Measurements from ENCODE around the gene TSN. TPM values are rescaled to one million over a fixed set of nuclear protein-coding genes. Genes with fewer than 3 reads are reported as not detected.
A peak's percentile ranks its signal among the peaks of the same experiment; 100 is the strongest.

The TSN gene
- total and polyA plus RNA-seq, 10 of the 15 experiments (the other 5 are each of a cell fraction or from before 2014, with no cell fraction given), result 45.6 to 102 (median 59.2) TPM

GRCh38 chr2:121804340-121804739 is 48.9 kb downstream of the TSN start (continued):
- TF ChIP-seq CHD4 (IDR thresholded peaks at IDR 0.05) (no peak), NRF1 (conservative IDR thresholded peaks at IDR 0.05; ENCODE audit: low read depth, low read length) (no peak), FOXK2 (IDR thresholded peaks at IDR 0.05) (no peak), CHD1 (IDR thresholded peaks at IDR 0.05; ENCODE audit: low read depth, low read length) (no peak), ATF7 (IDR thresholded peaks at IDR 0.05; ENCODE audit: low read depth) (peak; percentile 88), EGR1 (IDR thresholded peaks at IDR 0.05; ENCODE audit: borderline replicate concordance in 1 of 2, low read depth in 2 of 2, low read length in 2 of 2) (0 out of 3 replicates have a peak, but pooled peaks of 1 of the 2 experiments have one; percentile 17), BRCA1 (IDR thresholded peaks at IDR 0.05; ENCODE audit: low read depth, low read length) (no peak), ETV6 (conservative IDR thresholded peaks at IDR 0.05 in 1 of 2, IDR thresholded peaks at IDR 0.05 in 1 of 2; ENCODE audit: borderline replicate concordance in 1 of 2, low read depth in 1 of 2) (peak in 1 of 2 experiments; percentile 86; a peak in 2 of 4 replicates), ATF2 (IDR thresholded peaks at IDR 0.05; ENCODE audit: low read length) (peak; percentile 74), SMAD1 (IDR thresholded peaks at IDR 0.05; ENCODE audit: low read depth, partially characterized antibody) (no peak), RAD21 (IDR thresholded peaks at IDR 0.05; ENCODE audit: insufficient read depth, low read depth, low read length) (no peak), TCF3 (IDR thresholded peaks at IDR 0.05; ENCODE audit: borderline replicate concordance, insufficient read depth, low read depth, low read length) (no peak), MEF2B (IDR thresholded peaks at IDR 0.05; ENCODE audit: partially characterized antibody, poor library complexity, severe bottlenecking) (no peak), IKZF2 (IDR thresholded peaks at IDR 0.05) (0 out of 4 replicates have a peak, but pooled peaks of 1 of the 2 experiments have one; percentile 49), ZNF622 (IDR thresholded peaks at IDR 0.05) (no peak), NR2F1 (conservative IDR thresholded peaks at IDR 0.05) (no peak), MEF2A (IDR thresholded peaks at IDR 0.05; ENCODE audit: insufficient read depth, low read depth, low read length) (no peak), RAD51 (IDR thresholded peaks at IDR 0.05) (no peak)
- TF ChIP-seq, protein P1, sequence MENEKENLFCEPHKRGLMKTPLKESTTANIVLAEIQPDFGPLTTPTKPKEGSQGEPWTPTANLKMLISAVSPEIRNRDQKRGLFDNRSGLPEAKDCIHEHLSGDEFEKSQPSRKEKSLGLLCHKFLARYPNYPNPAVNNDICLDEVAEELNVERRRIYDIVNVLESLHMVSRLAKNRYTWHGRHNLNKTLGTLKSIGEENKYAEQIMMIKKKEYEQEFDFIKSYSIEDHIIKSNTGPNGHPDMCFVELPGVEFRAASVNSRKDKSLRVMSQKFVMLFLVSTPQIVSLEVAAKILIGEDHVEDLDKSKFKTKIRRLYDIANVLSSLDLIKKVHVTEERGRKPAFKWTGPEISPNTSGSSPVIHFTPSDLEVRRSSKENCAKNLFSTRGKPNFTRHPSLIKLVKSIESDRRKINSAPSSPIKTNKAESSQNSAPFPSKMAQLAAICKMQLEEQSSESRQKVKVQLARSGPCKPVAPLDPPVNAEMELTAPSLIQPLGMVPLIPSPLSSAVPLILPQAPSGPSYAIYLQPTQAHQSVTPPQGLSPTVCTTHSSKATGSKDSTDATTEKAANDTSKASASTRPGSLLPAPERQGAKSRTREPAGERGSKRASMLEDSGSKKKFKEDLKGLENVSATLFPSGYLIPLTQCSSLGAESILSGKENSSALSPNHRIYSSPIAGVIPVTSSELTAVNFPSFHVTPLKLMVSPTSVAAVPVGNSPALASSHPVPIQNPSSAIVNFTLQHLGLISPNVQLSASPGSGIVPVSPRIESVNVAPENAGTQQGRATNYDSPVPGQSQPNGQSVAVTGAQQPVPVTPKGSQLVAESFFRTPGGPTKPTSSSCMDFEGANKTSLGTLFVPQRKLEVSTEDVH (IDR thresholded peaks at IDR 0.05; ENCODE audit: low read depth, partially characterized antibody), result no peak
- TF ChIP-seq, protein P2, sequence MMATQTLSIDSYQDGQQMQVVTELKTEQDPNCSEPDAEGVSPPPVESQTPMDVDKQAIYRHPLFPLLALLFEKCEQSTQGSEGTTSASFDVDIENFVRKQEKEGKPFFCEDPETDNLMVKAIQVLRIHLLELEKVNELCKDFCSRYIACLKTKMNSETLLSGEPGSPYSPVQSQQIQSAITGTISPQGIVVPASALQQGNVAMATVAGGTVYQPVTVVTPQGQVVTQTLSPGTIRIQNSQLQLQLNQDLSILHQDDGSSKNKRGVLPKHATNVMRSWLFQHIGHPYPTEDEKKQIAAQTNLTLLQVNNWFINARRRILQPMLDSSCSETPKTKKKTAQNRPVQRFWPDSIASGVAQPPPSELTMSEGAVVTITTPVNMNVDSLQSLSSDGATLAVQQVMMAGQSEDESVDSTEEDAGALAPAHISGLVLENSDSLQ (IDR thresholded peaks at IDR 0.05), result 0 out of 2 replicates have a peak, but pooled peaks have one; percentile 37
- TF ChIP-seq, protein P3, sequence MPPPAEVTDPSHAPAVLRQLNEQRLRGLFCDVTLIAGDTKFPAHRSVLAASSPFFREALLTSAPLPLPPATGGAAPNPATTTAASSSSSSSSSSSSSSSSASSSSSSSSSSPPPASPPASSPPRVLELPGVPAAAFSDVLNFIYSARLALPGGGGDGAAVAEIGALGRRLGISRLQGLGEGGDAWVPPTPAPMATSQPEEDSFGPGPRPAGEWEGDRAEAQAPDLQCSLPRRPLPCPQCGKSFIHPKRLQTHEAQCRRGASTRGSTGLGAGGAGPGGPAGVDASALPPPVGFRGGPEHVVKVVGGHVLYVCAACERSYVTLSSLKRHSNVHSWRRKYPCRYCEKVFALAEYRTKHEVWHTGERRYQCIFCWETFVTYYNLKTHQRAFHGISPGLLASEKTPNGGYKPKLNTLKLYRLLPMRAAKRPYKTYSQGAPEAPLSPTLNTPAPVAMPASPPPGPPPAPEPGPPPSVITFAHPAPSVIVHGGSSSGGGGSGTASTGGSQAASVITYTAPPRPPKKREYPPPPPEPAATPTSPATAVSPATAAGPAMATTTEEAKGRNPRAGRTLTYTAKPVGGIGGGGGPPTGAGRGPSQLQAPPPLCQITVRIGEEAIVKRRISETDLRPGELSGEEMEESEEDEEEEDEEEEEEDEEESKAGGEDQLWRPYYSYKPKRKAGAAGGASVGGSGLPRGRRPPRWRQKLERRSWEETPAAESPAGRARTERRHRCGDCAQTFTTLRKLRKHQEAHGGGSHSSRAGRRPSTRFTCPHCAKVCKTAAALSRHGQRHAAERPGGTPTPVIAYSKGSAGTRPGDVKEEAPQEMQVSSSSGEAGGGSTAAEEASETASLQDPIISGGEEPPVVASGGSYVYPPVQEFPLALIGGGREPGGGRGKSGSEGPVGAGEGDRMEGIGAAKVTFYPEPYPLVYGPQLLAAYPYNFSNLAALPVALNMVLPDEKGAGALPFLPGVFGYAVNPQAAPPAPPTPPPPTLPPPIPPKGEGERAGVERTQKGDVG (CRISPR knock-in tag; IDR thresholded peaks at IDR 0.05), result no peak
